BJ (cell line): ENCODE data around the gene RNMT. TPM values are rescaled to one million over a fixed set of nuclear protein-coding genes. Genes with fewer than 3 reads are reported as not detected.

Experiments
- CTCF ChIA-PET: fragments of 350-600 bp; formaldehyde crosslinking; extraction: SDS; loops from one replicate; lab custom pipeline; 2021; ENCODE audit warnings: antibody characterized with exemption, inconsistent platforms; lab: Yijun Ruan, JAX
- POLR2A ChIA-PET: fragments of 300-600 bp; sonication (Branson Sonifier 250); formaldehyde crosslinking; extraction: SDS; loops from one replicate; lab custom pipeline; 2021; ENCODE audit warnings: antibody characterized with exemption; lab: Charles Lee
- DNase-seq: peaks from one replicate; pipeline ENCODE4 v3.0.0-alpha.2; 2011; ENCODE audit warnings: low read depth
- H3K27me3 ChIP-seq: 2 replicates; pipeline ENCODE4 v1.6.0; 2011; ENCODE audit warnings: low read length; ENCODE audit not compliant: control insufficient read depth, insufficient read depth
- H3K36me3 ChIP-seq: 2 replicates; pipeline ENCODE4 v1.5.1; 2011; ENCODE audit warnings: low read length; ENCODE audit not compliant: control insufficient read depth, insufficient read depth
- H3K4me3 ChIP-seq: 2 replicates; pipeline ENCODE4 v1.5.1; 2011; ENCODE audit warnings: low read depth, mild to moderate bottlenecking, control low read depth, low read length
- polyA plus RNA-seq: library from polyadenylated mRNA; depleted of rRNA; stranded (reverse); fragments of >200 nt; gene quantifications from 2 replicates; pipeline ENCODE4 v1.2.3, GENCODE V29; 2011
- TF ChIP-seq, protein P1 (sequence below): IDR thresholded peaks from 2 replicates; pipeline ENCODE4 v1.5.1; 2011; ENCODE audit warnings: low read depth, mild to moderate bottlenecking, control low read depth, inconsistent platforms, low read length, moderate library complexity; ENCODE audit not compliant: insufficient read depth

RNMT gene
- polyA plus RNA-seq, 1 experiment = 10.7 TPM

GRCh38 chr18:13801260-13801601 lies 74.8 kb downstream of the RNMT start:
- Histone ChIP-seq H3K36me3 (no peaks in the 10 kb centered on the region), H3K27me3 (peaks cover 5% of the 10 kb centered on the region; the same call in 1 of the 2 replicates), H3K4me3 (no peak overlapping the region)
- ChIA-PET POLR2A (no interaction called here), CTCF (interaction anchor here (2.5 kb wide), 1 partner anchor 12 kb away, joined by 10 read pairs; no protein-coding TSS in a partner anchor)
- TF ChIP-seq, protein P1, sequence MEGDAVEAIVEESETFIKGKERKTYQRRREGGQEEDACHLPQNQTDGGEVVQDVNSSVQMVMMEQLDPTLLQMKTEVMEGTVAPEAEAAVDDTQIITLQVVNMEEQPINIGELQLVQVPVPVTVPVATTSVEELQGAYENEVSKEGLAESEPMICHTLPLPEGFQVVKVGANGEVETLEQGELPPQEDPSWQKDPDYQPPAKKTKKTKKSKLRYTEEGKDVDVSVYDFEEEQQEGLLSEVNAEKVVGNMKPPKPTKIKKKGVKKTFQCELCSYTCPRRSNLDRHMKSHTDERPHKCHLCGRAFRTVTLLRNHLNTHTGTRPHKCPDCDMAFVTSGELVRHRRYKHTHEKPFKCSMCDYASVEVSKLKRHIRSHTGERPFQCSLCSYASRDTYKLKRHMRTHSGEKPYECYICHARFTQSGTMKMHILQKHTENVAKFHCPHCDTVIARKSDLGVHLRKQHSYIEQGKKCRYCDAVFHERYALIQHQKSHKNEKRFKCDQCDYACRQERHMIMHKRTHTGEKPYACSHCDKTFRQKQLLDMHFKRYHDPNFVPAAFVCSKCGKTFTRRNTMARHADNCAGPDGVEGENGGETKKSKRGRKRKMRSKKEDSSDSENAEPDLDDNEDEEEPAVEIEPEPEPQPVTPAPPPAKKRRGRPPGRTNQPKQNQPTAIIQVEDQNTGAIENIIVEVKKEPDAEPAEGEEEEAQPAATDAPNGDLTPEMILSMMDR = no peak
- DNase-seq = no peak

DNA sequence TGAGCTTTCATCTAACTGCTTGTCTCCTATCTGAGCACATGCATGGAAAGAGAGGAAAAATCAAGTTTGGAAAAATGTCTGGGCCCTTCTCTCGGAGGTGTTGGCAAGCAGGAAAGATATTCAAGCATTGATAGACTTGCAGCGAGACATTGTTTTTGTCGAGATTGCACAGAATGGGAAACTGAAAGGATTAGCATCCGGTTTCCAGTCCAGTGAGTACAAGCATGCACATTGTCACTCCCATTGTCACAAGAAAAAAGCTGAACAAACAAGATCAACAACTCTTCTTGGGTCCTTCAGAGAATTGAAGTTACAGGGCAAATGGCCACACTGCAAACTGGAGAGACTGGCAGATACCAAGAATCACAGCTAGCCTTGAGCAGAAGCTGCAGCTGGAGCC lies 77.8 kb downstream of the RNMT start:
- no peak overlapping the region for H3K4me3 ChIP-seq
- CTCF ChIA-PET = interaction anchor here (1.1 kb wide), 1 partner anchor 9 kb away, joined by 7 read pairs; no protein-coding TSS in a partner anchor
- TF ChIP-seq, protein P1 = no peak
- no peaks in the 10 kb centered on the region for H3K36me3 ChIP-seq
- POLR2A ChIA-PET = no interaction called here
- H3K27me3 ChIP-seq = peaks cover 5% of the 10 kb centered on the region; the same call in 1 of the 2 replicates
- no peak for DNase-seq

DNA sequence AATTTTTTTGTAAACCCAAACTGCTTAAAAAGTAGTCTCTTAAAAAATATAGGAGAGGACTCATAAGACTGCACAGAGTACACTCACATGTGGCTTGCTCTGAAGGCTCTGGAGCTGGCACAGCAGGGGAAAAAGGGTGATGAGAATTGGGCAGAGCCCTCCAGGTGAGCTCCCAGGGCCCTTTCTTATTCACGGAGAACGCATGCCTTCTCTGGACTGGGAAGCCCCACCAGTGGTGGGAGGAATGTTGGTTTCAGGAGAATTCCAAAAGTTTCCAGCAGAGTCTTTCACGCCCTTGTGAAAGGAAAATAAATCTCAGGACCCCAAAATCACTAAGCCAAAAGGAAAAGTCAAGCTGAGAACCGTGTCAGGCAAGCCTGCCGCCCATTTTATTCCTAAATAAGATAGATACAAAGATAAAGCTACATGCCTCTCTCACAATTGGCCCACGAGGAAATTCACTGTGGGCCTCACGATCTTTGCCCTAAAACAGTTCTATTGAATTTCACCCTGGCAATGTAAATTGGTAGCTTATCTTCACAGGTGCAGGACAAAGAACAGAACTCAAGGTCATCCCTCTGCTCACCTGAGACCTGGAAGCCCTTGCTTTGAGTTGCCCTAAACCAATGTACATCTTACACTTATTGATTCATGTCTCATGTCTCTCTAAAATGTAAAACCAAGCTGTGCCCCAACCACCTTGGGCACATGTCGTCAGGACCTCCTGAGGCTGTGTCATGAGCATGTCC lies 82.0 kb downstream of the RNMT start:
- ChIA-PET POLR2A (no interaction called here), CTCF (interaction anchor here (1.3 to 1.9 kb wide), 2 partner anchors 16 to 278 kb away, joined by 3 to 5 read pairs; partner anchors contain the start of gene MC5R)
- H3K4me3 ChIP-seq = no peak overlapping the region
- TF ChIP-seq, protein P1 = no peak
- no peaks in the 10 kb centered on the region for H3K36me3 ChIP-seq
- H3K27me3 ChIP-seq = no peaks in the 10 kb centered on the region
- no peak for DNase-seq

- H3K27me3 ChIP-seq = no peaks in the 10 kb centered on the region
- CTCF ChIA-PET = interaction anchor here (1.3 to 1.9 kb wide), 2 partner anchors 15 to 278 kb away, joined by 3 to 5 read pairs; partner anchors contain the start of gene MC5R
- POLR2A ChIA-PET = no interaction called here
These were observed 82.6 kb downstream of the RNMT start for GRCh38 chr18:13809043-13809430.

GRCh38 chr18:13809531-13810255 lies 83.2 kb downstream of the RNMT start:
- POLR2A ChIA-PET = no interaction called here
- DNase-seq = no peak
- TF ChIP-seq, protein P1 = no peak
- CTCF ChIA-PET = interaction anchor here (1.3 kb wide), 1 partner anchor 14 kb away, joined by 3 read pairs; the partner anchor contains the start of gene MC5R
- Histone ChIP-seq H3K4me3 (no peak overlapping the region), H3K36me3 (no peaks in the 10 kb centered on the region), H3K27me3 (no peaks in the 10 kb centered on the region)

More at GRCh38 chr18:13809043-13809430, 82.6 kb downstream of the RNMT start:
- DNase-seq = no peak
- H3K36me3 ChIP-seq = no peaks in the 10 kb centered on the region
- TF ChIP-seq, protein P1 = no peak
- H3K4me3 ChIP-seq = no peak overlapping the region
